ENCODE data around the gene SERINC1.
"Not testable (repeated sequence)": the region's sequence is repeated elsewhere in the genome, so short reads cannot be mapped to it uniquely, and the experiment has no call there.

The SERINC1 gene

GRCh38 chr6:122471107-122472021 is at the start of gene SERINC1:
Gene SERINC1 (minus strand): TSS chr6:122471807. CDS start chr6:122471737, 70 bp downstream.
- Histone ChIP-seq H3K79me2 (ENCODE audit: low read length) (peaks cover 53% of the 10 kb centered on the region), H3K4me2 (ENCODE audit: low read depth, low read length) (peak within 1 kb of the TSS; percentile 87), H3K27ac (ENCODE audit: low read length) (peak within 1 kb of the TSS; percentile 75)

GRCh38 chr6:122511193-122511924 is 39.8 kb upstream of the SERINC1 start:
- H3K9me2 ChIP-seq (replicated peaks; ENCODE audit: insufficient read depth, low read length), result no peaks in the 10 kb centered on the region
- no peaks in the 10 kb centered on the region for H3K79me2 ChIP-seq (ENCODE audit: low read length)
- H3K36me3 ChIP-seq (replicated peaks; ENCODE audit: insufficient read depth, low read length), result no peaks in the 10 kb centered on the region
- H3K9me3 ChIP-seq (replicated peaks; ENCODE audit: insufficient read depth, low read length), result no peaks in the 10 kb centered on the region
- no peak for DNase-seq
- no peaks in the 10 kb centered on the region for H3F3A ChIP-seq (ENCODE audit: insufficient read depth, low read length)
- H3K4me2 ChIP-seq (ENCODE audit: low read depth, low read length), result no peak overlapping the region
- peaks cover 4% of the 10 kb centered on the region; the same call in 1 of the 2 replicates for H3K4me1 ChIP-seq (ENCODE audit: low read length)
- H3K9ac ChIP-seq (ENCODE audit: low read length), result no peak overlapping the region
- H3K27me3 ChIP-seq (replicated peaks; ENCODE audit: insufficient read depth, low read length), result no peaks in the 10 kb centered on the region
- H3K4me3 ChIP-seq (ENCODE audit: low read length), result no peak overlapping the region
- no peak overlapping the region for H3K27ac ChIP-seq (ENCODE audit: low read length)
- TF ChIP-seq EZH2 (optimal IDR thresholded peaks at IDR 0.05; ENCODE audit: low read depth, low read length), result no peak
- TF ChIP-seq EZH2phosphoT487 (IDR thresholded peaks at IDR 0.05; ENCODE audit: low read length), result no peak
- no peak for TF ChIP-seq CTCF (IDR thresholded peaks at IDR 0.05; ENCODE audit: low read length)
- no peak overlapping the region for H2AFZ ChIP-seq (ENCODE audit: low read length)
- no peaks in the 10 kb centered on the region for H4K20me1 ChIP-seq (ENCODE audit: insufficient read depth, low read length)

More at GRCh38 chr6:122471107-122472021, at the start of gene SERINC1:
- no peaks in the 10 kb centered on the region for H3K27me3 ChIP-seq (replicated peaks; ENCODE audit: insufficient read depth, low read length)
- peak within 1 kb of the TSS; percentile 90 for H3K9ac ChIP-seq (ENCODE audit: low read length)
- no peaks in the 10 kb centered on the region for H3K9me3 ChIP-seq (replicated peaks; ENCODE audit: insufficient read depth, low read length)
- H3K9me2 ChIP-seq (replicated peaks; ENCODE audit: insufficient read depth, low read length), result no peaks in the 10 kb centered on the region
- peak within 1 kb of the TSS; percentile 55 for H2AFZ ChIP-seq (ENCODE audit: low read length)
- H3K4me1 ChIP-seq (ENCODE audit: low read length), result 0 out of 2 replicates have a peak, but pooled peaks cover 7% of the 10 kb centered on the region
- H3K36me3 ChIP-seq (replicated peaks; ENCODE audit: insufficient read depth, low read length), result no peaks in the 10 kb centered on the region
- peak; percentile 95 for DNase-seq
- peak within 1 kb of the TSS; percentile 97 for H3K4me3 ChIP-seq (ENCODE audit: low read length)
- H4K20me1 ChIP-seq (ENCODE audit: insufficient read depth, low read length), result 0 out of 2 replicates have a peak, but pooled peaks cover 3% of the 10 kb centered on the region
- TF ChIP-seq EZH2 (optimal IDR thresholded peaks at IDR 0.05; ENCODE audit: low read depth, low read length), result no peak
- TF ChIP-seq CTCF (IDR thresholded peaks at IDR 0.05; ENCODE audit: low read length), result no peak
- no peak for TF ChIP-seq EZH2phosphoT487 (IDR thresholded peaks at IDR 0.05; ENCODE audit: low read length)
- no peaks in the 10 kb centered on the region for H3F3A ChIP-seq (ENCODE audit: insufficient read depth, low read length)

GRCh38 chr6:122505170-122505569 is 33.6 kb upstream of the SERINC1 start:
- not testable (repeated sequence) for H3K9ac ChIP-seq (ENCODE audit: low read length); H3K36me3 ChIP-seq (replicated peaks; ENCODE audit: insufficient read depth, low read length); H3K9me2 ChIP-seq (replicated peaks; ENCODE audit: insufficient read depth, low read length); H3F3A ChIP-seq (ENCODE audit: insufficient read depth, low read length); DNase-seq; H2AFZ ChIP-seq (ENCODE audit: low read length); H3K4me2 ChIP-seq (ENCODE audit: low read depth, low read length); H3K4me3 ChIP-seq (ENCODE audit: low read length); H3K27ac ChIP-seq (ENCODE audit: low read length); H4K20me1 ChIP-seq (ENCODE audit: insufficient read depth, low read length); H3K27me3 ChIP-seq (replicated peaks; ENCODE audit: insufficient read depth, low read length); H3K4me1 ChIP-seq (ENCODE audit: low read length); H3K9me3 ChIP-seq (replicated peaks; ENCODE audit: insufficient read depth, low read length); H3K79me2 ChIP-seq (ENCODE audit: low read length)
